HEK293 (cell line): ENCODE measurements around the gene TM9SF1.

Experiments
- CTCF ChIA-PET: fragments of 350-600 bp; formaldehyde crosslinking; extraction: SDS; loops from one replicate; lab custom pipeline; 2021; ENCODE audit warnings: antibody characterized with exemption; lab: Yijun Ruan, JAX
- POLR2A ChIA-PET: fragments of 300-600 bp; formaldehyde crosslinking; extraction: SDS; loops from one replicate; lab custom pipeline; 2020; ENCODE audit warnings: antibody characterized with exemption, inconsistent platforms; lab: Yijun Ruan, JAX
- H3K27ac ChIP-seq: fragments of 200-500 bp; sonication (Bioruptor generic); 2 replicates; pipeline ENCODE4 v1.5.1; 2014; ENCODE audit warnings: low read depth, low read length, control low read depth, inconsistent platforms; ENCODE audit errors: extremely low read depth
- H3K36me3 ChIP-seq, 2 experiments: fragments of 200-500 bp in 1 of 2; sonication (Bioruptor generic) in 1 of 2; 1 replicate in 1 of 2; 2 replicates in 1 of 2; pipeline ENCODE4 v1.5.1; 2014 to 2017; ENCODE audit warnings: inconsistent platforms in 2 of 2, low read length in 2 of 2; ENCODE audit not compliant: control insufficient read depth in 2 of 2, insufficient read depth in 1 of 2
- H3K4me1 ChIP-seq: fragments of 200-500 bp; sonication (Bioruptor generic); 2 replicates; pipeline ENCODE4 v1.5.1; 2014; ENCODE audit warnings: mild to moderate bottlenecking, low read length, inconsistent platforms; ENCODE audit not compliant: control insufficient read depth, insufficient read depth
- H3K4me3 ChIP-seq: 2 replicates; pipeline ENCODE4 v1.5.1; 2011; ENCODE audit warnings: low read depth, mild to moderate bottlenecking, control low read depth, low read length, moderate library complexity
- H3K9me3 ChIP-seq: fragments of 200-500 bp; sonication (Bioruptor generic); 2 replicates; pipeline ENCODE4 v1.5.1; 2014; ENCODE audit warnings: low read depth, low read length, inconsistent platforms; ENCODE audit not compliant: control insufficient read depth, insufficient read depth
- EGR2 ChIP-seq: fragments of 450-650 bp; formaldehyde crosslinking; IDR thresholded peaks from 2 replicates; pipeline ENCODE4 v1.5.1; 2016; ENCODE audit warnings: low read depth, missing biosample characterization, missing genetic modification characterization
- ELK4 ChIP-seq: IDR thresholded peaks from 2 replicates; pipeline ENCODE4 v1.6.1; 2011; ENCODE audit warnings: mild to moderate bottlenecking, low read depth, low read length, borderline replicate concordance
- FEZF1 ChIP-seq: fragments of 450-650 bp; formaldehyde crosslinking; IDR thresholded peaks from 2 replicates; pipeline ENCODE4 v1.5.1; 2016; ENCODE audit warnings: missing biosample characterization, missing genetic modification characterization
- GLI2 ChIP-seq: fragments of 450-650 bp; formaldehyde crosslinking; IDR thresholded peaks from 2 replicates; pipeline ENCODE4; 2017; ENCODE audit warnings: missing biosample characterization, missing genetic modification characterization, low read depth, borderline replicate concordance
- GLI4 ChIP-seq: fragments of 450-650 bp; formaldehyde crosslinking; IDR thresholded peaks from 2 replicates; pipeline ENCODE4 v1.5.1; 2016; ENCODE audit warnings: missing biosample characterization, missing genetic modification characterization
- KLF10 ChIP-seq: fragments of 450-650 bp; IDR thresholded peaks from 2 replicates; pipeline ENCODE4 v1.5.1; 2018; ENCODE audit warnings: missing biosample characterization, mild to moderate bottlenecking, missing genetic modification characterization
- KLF9 ChIP-seq: fragments of 450-650 bp; formaldehyde crosslinking; IDR thresholded peaks from 2 replicates; pipeline ENCODE4 v1.5.1; 2016; ENCODE audit warnings: missing biosample characterization, missing genetic modification characterization, low read depth
- PATZ1 ChIP-seq: fragments of 450-650 bp; formaldehyde crosslinking; IDR thresholded peaks from 2 replicates; pipeline ENCODE4 v1.5.1; 2016; ENCODE audit warnings: missing biosample characterization, missing genetic modification characterization
- ZBTB17 ChIP-seq: fragments of 450-650 bp; formaldehyde crosslinking; IDR thresholded peaks from 2 replicates; pipeline ENCODE4 v1.5.1; 2016; ENCODE audit warnings: missing biosample characterization, missing genetic modification characterization
- ZBTB48 ChIP-seq: fragments of 450-650 bp; formaldehyde crosslinking; IDR thresholded peaks from 2 replicates; pipeline ENCODE4 v1.5.1; 2016; ENCODE audit warnings: missing biosample characterization, missing genetic modification characterization
- ZIC2 ChIP-seq: fragments of 450-650 bp; formaldehyde crosslinking; IDR thresholded peaks from 2 replicates; pipeline ENCODE4 v1.5.1; 2016; ENCODE audit warnings: missing biosample characterization, missing genetic modification characterization
- ZNF175 ChIP-seq: fragments of 450-650 bp; formaldehyde crosslinking; IDR thresholded peaks from 2 replicates; pipeline ENCODE4 v1.5.1; 2016; ENCODE audit warnings: missing biosample characterization, missing genetic modification characterization
- ZNF211 ChIP-seq: fragments of 450-650 bp; formaldehyde crosslinking; IDR thresholded peaks from 2 replicates; pipeline ENCODE4 v1.5.1; 2016; ENCODE audit warnings: low read depth, missing biosample characterization, missing genetic modification characterization
- ZNF324 ChIP-seq: fragments of 450-650 bp; formaldehyde crosslinking; IDR thresholded peaks from 2 replicates; pipeline ENCODE4 v1.5.1; 2016; ENCODE audit warnings: missing biosample characterization, missing genetic modification characterization
- ZNF544 ChIP-seq: fragments of 450-650 bp; formaldehyde crosslinking; IDR thresholded peaks from 2 replicates; pipeline ENCODE4 v1.5.0; 2017; ENCODE audit warnings: missing biosample characterization, missing genetic modification characterization
- ZNF585B ChIP-seq: fragments of 450-650 bp; formaldehyde crosslinking; IDR thresholded peaks from 2 replicates; pipeline ENCODE4 v1.5.1; 2016; ENCODE audit warnings: missing biosample characterization, missing genetic modification characterization
- ZNF600 ChIP-seq: fragments of 450-650 bp; formaldehyde crosslinking; IDR thresholded peaks from 2 replicates; pipeline ENCODE4 v1.5.1; 2016; ENCODE audit warnings: missing biosample characterization, missing genetic modification characterization
- ZNF830 ChIP-seq: fragments of 450-650 bp; IDR thresholded peaks from 2 replicates; pipeline ENCODE4 v1.5.0; 2018; ENCODE audit warnings: missing biosample characterization, missing genetic modification characterization, low read depth, mild to moderate bottlenecking, moderate library complexity
- TF ChIP-seq, protein P1 (sequence below): fragments of 450-650 bp; formaldehyde crosslinking; conservative IDR thresholded peaks from 2 replicates; pipeline ENCODE4 v1.5.1; 2016; ENCODE audit warnings: low read depth, missing biosample characterization, missing genetic modification characterization
- TF ChIP-seq, protein P2 (sequence below): fragments of 450-650 bp; formaldehyde crosslinking; IDR thresholded peaks from 2 replicates; pipeline ENCODE4 v1.5.1; 2016; ENCODE audit warnings: missing biosample characterization, missing genetic modification characterization

TM9SF1 gene

GRCh38 chr14:24164518-24164991 lies 30.7 kb downstream of the TM9SF1 start (continued):
- no peak for TF ChIP-seq ZNF544 (tag by site-specific recombination)

GRCh38 chr14:24162093-24162492 lies 33.1 kb downstream of the TM9SF1 start:
- CTCF ChIA-PET = interaction anchor here (0.7 to 3.9 kb wide), 14 partner anchors 13 to 135 kb away, joined by 3 to 34 read pairs (median 8); partner anchors contain the start of genes IPO4, PSME2, RNF31 and TINF2

GRCh38 chr14:24160850-24161804 lies 34.1 kb downstream of the TM9SF1 start, which contains the start of gene IRF9:
Gene IRF9, plus strand, starts transcription at chr14:24161265. Its CDS starts 880 bp downstream, at chr14:24162145.
- ChIA-PET CTCF (interaction anchor here (0.7 to 3.9 kb wide), 32 partner anchors 10 to 149 kb away, joined by 3 to 34 read pairs (median 4); partner anchors contain the start of genes DCAF11, EMC9, IPO4 and NRL), POLR2A (interaction anchor here (0.7 to 3.8 kb wide), 19 partner anchors 9 to 110 kb away, joined by 3 to 44 read pairs (median 8); partner anchors contain the start of genes CHMP4A, DCAF11, EMC9 and IPO4)
- Histone ChIP-seq H3K4me3 (peak within 1 kb of the TSS; percentile 46), H3K4me1 (peaks cover 5% of the 10 kb centered on the region), H3K36me3 (peaks cover 19 to 75% of the 10 kb centered on the region in 2 experiments), H3K9me3 (no peaks in the 10 kb centered on the region), H3K27ac (0 out of 2 replicates have a peak within 1 kb of the TSS, but pooled peaks have one; percentile 13)
- no peak for TF ChIP-seq ZNF211 (tag by site-specific recombination)
- TF ChIP-seq, protein P1, sequence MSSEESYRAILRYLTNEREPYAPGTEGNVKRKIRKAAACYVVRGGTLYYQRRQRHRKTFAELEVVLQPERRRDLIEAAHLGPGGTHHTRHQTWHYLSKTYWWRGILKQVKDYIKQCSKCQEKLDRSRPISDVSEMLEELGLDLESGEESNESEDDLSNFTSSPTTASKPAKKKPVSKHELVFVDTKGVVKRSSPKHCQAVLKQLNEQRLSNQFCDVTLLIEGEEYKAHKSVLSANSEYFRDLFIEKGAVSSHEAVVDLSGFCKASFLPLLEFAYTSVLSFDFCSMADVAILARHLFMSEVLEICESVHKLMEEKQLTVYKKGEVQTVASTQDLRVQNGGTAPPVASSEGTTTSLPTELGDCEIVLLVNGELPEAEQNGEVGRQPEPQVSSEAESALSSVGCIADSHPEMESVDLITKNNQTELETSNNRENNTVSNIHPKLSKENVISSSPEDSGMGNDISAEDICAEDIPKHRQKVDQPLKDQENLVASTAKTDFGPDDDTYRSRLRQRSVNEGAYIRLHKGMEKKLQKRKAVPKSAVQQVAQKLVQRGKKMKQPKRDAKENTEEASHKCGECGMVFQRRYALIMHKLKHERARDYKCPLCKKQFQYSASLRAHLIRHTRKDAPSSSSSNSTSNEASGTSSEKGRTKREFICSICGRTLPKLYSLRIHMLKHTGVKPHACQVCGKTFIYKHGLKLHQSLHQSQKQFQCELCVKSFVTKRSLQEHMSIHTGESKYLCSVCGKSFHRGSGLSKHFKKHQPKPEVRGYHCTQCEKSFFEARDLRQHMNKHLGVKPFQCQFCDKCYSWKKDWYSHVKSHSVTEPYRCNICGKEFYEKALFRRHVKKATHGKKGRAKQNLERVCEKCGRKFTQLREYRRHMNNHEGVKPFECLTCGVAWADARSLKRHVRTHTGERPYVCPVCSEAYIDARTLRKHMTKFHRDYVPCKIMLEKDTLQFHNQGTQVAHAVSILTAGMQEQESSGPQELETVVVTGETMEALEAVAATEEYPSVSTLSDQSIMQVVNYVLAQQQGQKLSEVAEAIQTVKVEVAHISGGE (tag by site-specific recombination) = no peak
- TF ChIP-seq KLF9 (tag by site-specific recombination) = peak; percentile 9; the same call in 1 of the 2 replicates
- no peak for TF ChIP-seq GLI2 (tag by site-specific recombination)
- peak; percentile 56 for TF ChIP-seq EGR2 (tag by site-specific recombination)
- peak; percentile 67; the same call in 1 of the 2 replicates for TF ChIP-seq KLF10
- peak; percentile 76 for TF ChIP-seq ZBTB48 (tag by site-specific recombination)
- TF ChIP-seq ZBTB17 (tag by site-specific recombination) = peak; percentile 92
- TF ChIP-seq ZNF175 (tag by site-specific recombination) = no peak
- no peak for TF ChIP-seq GLI4
- peak; percentile 87 for TF ChIP-seq PATZ1 (tag by site-specific recombination)
- peak; percentile 82; the same call in 1 of the 2 replicates for TF ChIP-seq ZNF324 (tag by site-specific recombination)
- peak; percentile 86 for TF ChIP-seq ZIC2
- TF ChIP-seq, protein P2, sequence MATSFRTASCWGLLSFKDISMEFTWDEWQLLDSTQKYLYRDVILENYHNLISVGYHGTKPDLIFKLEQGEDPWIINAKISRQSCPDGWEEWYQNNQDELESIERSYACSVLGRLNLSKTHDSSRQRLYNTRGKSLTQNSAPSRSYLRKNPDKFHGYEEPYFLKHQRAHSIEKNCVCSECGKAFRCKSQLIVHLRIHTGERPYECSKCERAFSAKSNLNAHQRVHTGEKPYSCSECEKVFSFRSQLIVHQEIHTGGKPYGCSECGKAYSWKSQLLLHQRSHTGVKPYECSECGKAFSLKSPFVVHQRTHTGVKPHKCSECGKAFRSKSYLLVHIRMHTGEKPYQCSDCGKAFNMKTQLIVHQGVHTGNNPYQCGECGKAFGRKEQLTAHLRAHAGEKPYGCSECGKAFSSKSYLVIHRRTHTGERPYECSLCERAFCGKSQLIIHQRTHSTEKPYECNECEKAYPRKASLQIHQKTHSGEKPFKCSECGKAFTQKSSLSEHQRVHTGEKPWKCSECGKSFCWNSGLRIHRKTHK (tag by site-specific recombination) = no peak
- no peak for TF ChIP-seq ZNF830
- no peak for TF ChIP-seq ZNF585B

More at GRCh38 chr14:24162093-24162492, 33.1 kb downstream of the TM9SF1 start:
- peaks cover 11 to 73% of the 10 kb centered on the region in 2 experiments for H3K36me3 ChIP-seq
- H3K4me3 ChIP-seq = no peak overlapping the region
- peaks cover 5% of the 10 kb centered on the region for H3K4me1 ChIP-seq
- no peak overlapping the region for H3K27ac ChIP-seq
- TF ChIP-seq FEZF1 (no peak), ELK4 (no peak), ZNF600 (peak; percentile 40; the same call in 1 of the 2 replicates)
- no peaks in the 10 kb centered on the region for H3K9me3 ChIP-seq
- POLR2A ChIA-PET = interaction anchor here (0.7 to 3.8 kb wide), 9 partner anchors 9 to 109 kb away, joined by 3 to 44 read pairs (median 9); partner anchors contain the start of genes CHMP4A, DCAF11, IPO4 and NRL
